ENCODE results near the gene SRBD1. TPM values are rescaled to one million over a fixed set of nuclear protein-coding genes. Genes with fewer than 3 reads are reported as not detected.

The SRBD1 gene
- total RNA-seq, 1 experiment from 2014 or later = 22.8 TPM

- no peak for TF ChIP-seq ZNF317 (CRISPR knock-in tag; IDR thresholded peaks at IDR 0.05; ENCODE audit: borderline replicate concordance, low read depth)
Observed at GRCh38 chr2:45370369-45370768, 240.7 kb downstream of the SRBD1 start (continued).

- ChIA-PET POLR2A (no interaction called here), CTCF (no interaction called here)
- TF ChIP-seq ERG (CRISPR knock-in tag; IDR thresholded peaks at IDR 0.05) (no peak), ZNF138 (CRISPR knock-in tag; conservative IDR thresholded peaks at IDR 0.05) (no peak), ELF4 (CRISPR knock-in tag; IDR thresholded peaks at IDR 0.05; ENCODE audit: low read depth) (no peak), PRRX2 (CRISPR knock-in tag; IDR thresholded peaks at IDR 0.05) (no peak)
- H3K4me3 Mint-ChIP-seq = no peak overlapping the region
- no peaks in the 10 kb centered on the region for H3K36me3 Mint-ChIP-seq
- no peaks in the 10 kb centered on the region for H3K27me3 Mint-ChIP-seq (ENCODE audit: low read depth)
- ATAC-seq (no peak), DNase-seq (ENCODE audit: low spot score) (no peak)
- H3K27ac Mint-ChIP-seq = no peak overlapping the region
- no peaks in the 10 kb centered on the region for H3K9me3 Mint-ChIP-seq
- peaks cover 15% of the 10 kb centered on the region for H3K4me1 Mint-ChIP-seq
Observed at GRCh38 chr2:45368792-45369191, 242.3 kb downstream of the SRBD1 start.

GRCh38 chr2:45361666-45362065 lies 249.4 kb downstream of the SRBD1 start:
- Mint-ChIP-seq H3K27me3 (ENCODE audit: low read depth) (no peaks in the 10 kb centered on the region), H3K9me3 (peaks cover 6% of the 10 kb centered on the region), H3K27ac (no peak overlapping the region), H3K4me1 (peaks cover 5% of the 10 kb centered on the region), H3K36me3 (no peaks in the 10 kb centered on the region), H3K4me3 (no peak overlapping the region)
- TF ChIP-seq ZNF416 (CRISPR knock-in tag; IDR thresholded peaks at IDR 0.05) = no peak
- no peak for DNase-seq (ENCODE audit: low spot score)
- no peak for ATAC-seq
- ChIA-PET POLR2A (no interaction called here), CTCF (no interaction called here)

GRCh38 chr2:45354776-45355175 lies 256.3 kb downstream of the SRBD1 start:
- peaks cover 10% of the 10 kb centered on the region for H3K4me1 Mint-ChIP-seq
- no peaks in the 10 kb centered on the region for H3K27me3 Mint-ChIP-seq (ENCODE audit: low read depth)
- POLR2A ChIA-PET = no interaction called here
- CTCF ChIA-PET = no interaction called here
- no peaks in the 10 kb centered on the region for H3K36me3 Mint-ChIP-seq
- H3K27ac Mint-ChIP-seq = no peak overlapping the region
- DNase-seq (ENCODE audit: low spot score) (no peak), ATAC-seq (no peak)
- H3K9me3 Mint-ChIP-seq = peaks cover 14% of the 10 kb centered on the region
- no peak overlapping the region for H3K4me3 Mint-ChIP-seq
- TF ChIP-seq ATF3 (CRISPR knock-in tag; conservative IDR thresholded peaks at IDR 0.05) (no peak), FOXJ3 (CRISPR knock-in tag; IDR thresholded peaks at IDR 0.05; ENCODE audit: borderline replicate concordance) (no peak), ZNF396 (CRISPR knock-in tag; IDR thresholded peaks at IDR 0.05; ENCODE audit: borderline replicate concordance) (no peak), ZBTB43 (CRISPR knock-in tag; IDR thresholded peaks at IDR 0.05) (no peak), ZNF423 (CRISPR knock-in tag; IDR thresholded peaks at IDR 0.05) (no peak), PREB (CRISPR knock-in tag; IDR thresholded peaks at IDR 0.05; ENCODE audit: borderline replicate concordance) (no peak), ERG (CRISPR knock-in tag; IDR thresholded peaks at IDR 0.05) (no peak)

GRCh38 chr2:45353879-45354278 lies 257.2 kb downstream of the SRBD1 start:
- TF ChIP-seq ZNF396 (CRISPR knock-in tag; IDR thresholded peaks at IDR 0.05; ENCODE audit: borderline replicate concordance) = no peak
- no peak for TF ChIP-seq CREM (CRISPR knock-in tag; IDR thresholded peaks at IDR 0.05)
- no peak for TF ChIP-seq NR2C2 (CRISPR knock-in tag; IDR thresholded peaks at IDR 0.05)
- TF ChIP-seq ATF1 (CRISPR knock-in tag; IDR thresholded peaks at IDR 0.05) = no peak
- TF ChIP-seq ZSCAN18 (CRISPR knock-in tag; IDR thresholded peaks at IDR 0.05) = no peak
- no peak for TF ChIP-seq ZNF219 (CRISPR knock-in tag; IDR thresholded peaks at IDR 0.05; ENCODE audit: borderline replicate concordance)
- TF ChIP-seq USF1 (CRISPR knock-in tag; IDR thresholded peaks at IDR 0.05) = no peak
- TF ChIP-seq FOXK1 (CRISPR knock-in tag; IDR thresholded peaks at IDR 0.05) = no peak

More at GRCh38 chr2:45353879-45354278, 257.2 kb downstream of the SRBD1 start:
- Mint-ChIP-seq H3K4me1 (peaks cover 10% of the 10 kb centered on the region), H3K27me3 (ENCODE audit: low read depth) (no peaks in the 10 kb centered on the region), H3K4me3 (no peak overlapping the region), H3K9me3 (peaks cover 14% of the 10 kb centered on the region), H3K36me3 (no peaks in the 10 kb centered on the region), H3K27ac (no peak overlapping the region)
- ATAC-seq = no peak
- CTCF ChIA-PET = no interaction called here
- POLR2A ChIA-PET = no interaction called here
- DNase-seq (ENCODE audit: low spot score) = no peak

All from WTC11 (cell line).